ENCODE data around the gene SPANXN2.
"Not testable (repeated sequence)": the region's sequence is repeated elsewhere in the genome, so short reads cannot be mapped to it uniquely, and the experiment has no call there.

Gene SPANXN2, protein sequence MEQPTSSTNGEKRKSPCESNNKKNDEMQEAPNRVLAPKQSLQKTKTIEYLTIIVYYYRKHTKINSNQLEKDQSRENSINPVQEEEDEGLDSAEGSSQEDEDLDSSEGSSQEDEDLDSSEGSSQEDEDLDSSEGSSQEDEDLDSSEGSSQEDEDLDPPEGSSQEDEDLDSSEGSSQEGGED

DNA sequence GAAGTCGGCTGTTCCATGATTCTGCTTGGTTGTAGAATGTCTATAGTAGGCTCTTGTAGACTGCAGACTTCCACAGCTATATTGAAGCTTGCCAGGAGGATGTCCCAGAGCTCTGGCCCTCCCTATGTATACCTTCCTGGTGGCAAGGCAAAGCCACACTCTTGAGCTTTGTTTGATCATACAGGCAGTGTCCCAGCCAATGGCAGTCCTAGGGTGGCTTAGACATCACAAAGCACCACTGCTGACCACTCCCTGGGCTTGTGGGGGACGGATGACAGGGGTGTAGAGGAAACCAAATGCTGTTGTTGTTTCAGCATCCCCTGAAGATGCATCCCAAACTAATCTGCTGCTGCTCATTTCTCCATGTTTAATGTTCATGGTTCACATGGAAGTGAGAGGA lies at the start of gene SPANXN2:
Gene SPANXN2, minus strand, starts transcription at position 101 of the 400 bp plus-strand sequence. Its CDS starts 84 bp downstream, at position 17.
- DNase-seq (ENCODE audit: low read depth, low spot score): not testable (repeated sequence)

DNA sequence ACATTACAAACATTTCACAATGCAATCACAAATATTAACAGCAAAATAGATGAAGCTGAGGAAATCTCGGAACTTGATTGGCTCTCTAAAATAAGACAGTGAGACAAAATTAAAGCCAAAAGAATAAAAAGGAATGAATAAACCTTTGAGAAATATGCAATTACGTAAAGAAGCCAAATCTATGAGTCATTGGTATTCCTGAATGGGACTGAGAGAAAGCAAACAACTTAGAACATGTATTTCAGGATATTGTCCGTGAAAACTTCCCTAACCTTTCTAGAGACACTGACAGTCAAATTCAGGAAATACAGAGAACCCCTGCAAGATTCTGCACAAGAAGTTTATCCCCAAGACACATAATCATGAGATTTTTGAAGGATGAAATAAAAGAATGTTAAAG lies 48.4 kb upstream of the SPANXN2 start:
- no peak for DNase-seq (ENCODE audit: low read depth, low spot score)

DNA sequence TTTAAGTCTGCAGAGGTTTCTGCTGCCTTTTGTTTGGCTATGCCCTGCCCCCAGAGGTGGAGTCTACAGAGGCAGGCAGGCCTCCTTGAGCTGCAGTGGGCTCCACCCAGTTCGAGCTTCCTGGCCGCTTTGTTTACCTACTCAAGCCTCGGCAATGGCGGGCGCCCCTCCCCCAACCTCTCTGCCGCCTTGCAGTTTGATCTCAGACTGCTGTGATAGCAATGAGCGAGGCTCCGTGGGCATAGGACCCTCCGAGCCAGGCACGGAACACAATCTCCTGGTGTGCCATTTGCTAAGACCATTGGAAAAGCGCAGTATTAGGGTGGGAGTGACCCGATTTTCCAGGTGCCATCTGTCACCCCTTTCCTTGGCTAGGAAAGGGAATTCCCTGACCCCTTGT lies 47.2 kb upstream of the SPANXN2 start:
- not testable (repeated sequence) for DNase-seq (ENCODE audit: low read depth, low spot score)

DNA sequence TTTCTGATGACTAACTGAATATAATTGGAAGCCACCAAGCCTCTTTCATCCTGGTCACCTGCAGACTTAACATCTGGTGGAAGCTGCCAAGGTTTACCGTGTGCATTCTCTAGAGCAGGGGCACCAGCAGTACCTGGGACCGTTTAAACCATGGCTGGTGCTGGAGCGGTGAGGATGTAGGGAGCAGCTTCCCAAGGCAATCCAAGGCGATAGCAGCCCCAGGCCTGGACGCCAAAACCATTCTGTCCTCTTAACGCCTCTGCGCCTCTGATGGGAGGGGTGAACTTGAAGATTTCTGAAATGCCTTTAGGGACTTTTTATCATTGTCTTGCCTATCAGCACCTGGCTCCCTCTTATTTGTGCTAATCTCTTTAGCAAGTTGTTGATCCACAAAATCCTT lies 37.3 kb upstream of the SPANXN2 start:
- DNase-seq (ENCODE audit: low read depth, low spot score): no peak

DNA sequence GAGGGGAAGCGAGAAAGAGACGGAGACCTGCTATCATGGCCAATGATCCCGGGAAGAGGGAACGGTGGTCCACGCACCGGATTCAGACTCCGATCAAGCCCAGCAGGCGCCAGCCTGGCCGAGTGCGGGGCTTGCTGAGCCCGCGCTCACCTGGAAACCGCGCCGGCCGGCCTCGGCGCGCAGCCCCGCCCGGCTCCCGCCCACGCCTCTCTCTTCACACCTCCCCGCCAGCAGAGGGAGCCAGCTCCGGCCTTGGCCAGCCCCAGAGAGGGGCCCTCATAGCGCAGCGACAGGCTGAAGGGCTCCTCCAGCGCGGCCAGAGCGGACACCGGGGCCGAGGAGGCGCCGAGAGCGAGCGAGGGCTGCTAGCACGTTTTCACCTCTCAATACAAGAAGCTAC lies 36.8 kb upstream of the SPANXN2 start:
- DNase-seq (ENCODE audit: low read depth, low spot score): no peak

DNA sequence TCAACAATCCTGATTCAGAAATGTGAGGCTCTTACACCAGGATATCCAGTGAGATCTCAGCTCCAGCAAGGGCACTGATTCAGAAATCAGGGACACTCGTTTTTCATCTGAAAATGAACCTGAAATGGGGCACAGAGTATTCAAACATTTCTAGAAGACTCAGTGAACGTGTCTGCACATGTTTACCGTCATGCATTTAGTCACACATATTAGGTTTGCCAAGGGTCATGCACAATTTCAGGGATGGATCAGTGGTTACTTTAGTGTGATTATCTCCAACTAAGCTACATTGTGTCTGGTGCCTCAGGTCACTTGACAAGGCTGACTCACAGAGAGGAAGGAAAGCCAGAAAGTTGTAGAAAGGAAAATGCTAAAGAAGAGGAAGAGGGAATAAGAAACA lies 33.6 kb upstream of the SPANXN2 start:
- DNase-seq (ENCODE audit: low read depth, low spot score): no peak

DNA sequence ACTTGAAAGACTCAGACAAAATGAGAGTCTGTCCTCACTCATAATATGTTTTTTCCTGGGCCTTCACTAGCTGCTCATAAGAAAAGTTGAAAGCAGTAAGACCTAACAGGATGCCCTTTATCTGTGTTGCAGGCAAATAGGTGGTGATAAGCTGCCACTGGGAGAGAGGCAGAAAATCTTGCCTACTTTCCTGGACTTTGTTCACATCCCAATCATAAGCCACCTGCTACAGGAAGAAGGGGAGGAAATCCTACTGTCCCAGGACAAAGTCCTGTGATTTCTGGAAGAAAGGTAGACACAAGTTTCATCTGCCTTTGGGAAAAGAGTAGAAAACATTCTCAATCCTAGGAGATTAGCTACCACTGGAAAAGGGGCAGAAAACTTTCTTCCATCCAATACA lies 13.3 kb upstream of the SPANXN2 start:
- no peak for DNase-seq (ENCODE audit: low read depth, low spot score)

DNA sequence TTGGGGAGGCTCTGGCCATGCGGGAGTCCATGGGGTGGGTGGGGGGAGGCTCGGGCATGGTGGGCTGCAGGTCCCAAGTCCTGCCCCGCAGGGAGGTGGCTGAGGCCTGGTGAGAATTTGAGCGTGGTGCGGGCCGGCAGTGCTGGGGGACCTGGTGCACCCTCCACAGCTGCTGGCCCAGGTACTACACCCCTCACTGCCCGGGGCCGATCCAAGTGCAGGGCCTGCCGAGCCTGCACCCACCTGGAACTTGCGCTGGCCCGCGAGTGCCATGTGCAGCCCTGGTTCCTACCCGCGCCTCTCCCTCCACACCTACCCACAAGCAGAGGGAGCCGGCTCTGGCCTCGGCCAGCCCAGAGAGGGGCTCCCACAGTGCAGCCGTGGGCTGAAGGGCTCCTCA lies 5.7 kb upstream of the SPANXN2 start:
- no peak for DNase-seq (ENCODE audit: low read depth, low spot score)

DNA sequence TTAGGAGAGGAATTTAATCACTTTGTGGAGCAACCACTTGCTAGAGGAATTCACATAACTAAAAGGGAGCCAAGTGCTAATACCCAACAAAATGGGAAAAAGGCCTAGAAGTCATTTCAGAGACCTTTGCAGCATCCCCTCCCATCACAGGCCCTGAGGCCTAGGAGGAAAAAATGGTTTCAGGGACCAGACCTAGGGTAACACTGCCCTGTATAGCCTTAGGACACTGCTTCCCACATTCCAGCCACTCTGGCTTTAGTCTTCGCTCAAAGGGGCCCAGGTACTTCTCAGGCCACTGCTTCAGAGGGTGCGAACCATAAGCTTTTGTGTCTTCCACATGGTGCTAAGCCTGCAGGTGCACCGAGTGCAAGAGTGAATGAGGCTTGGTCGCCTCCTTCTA lies 19.1 kb downstream of the SPANXN2 start:
- no peak for DNase-seq (ENCODE audit: low read depth, low spot score)

DNA sequence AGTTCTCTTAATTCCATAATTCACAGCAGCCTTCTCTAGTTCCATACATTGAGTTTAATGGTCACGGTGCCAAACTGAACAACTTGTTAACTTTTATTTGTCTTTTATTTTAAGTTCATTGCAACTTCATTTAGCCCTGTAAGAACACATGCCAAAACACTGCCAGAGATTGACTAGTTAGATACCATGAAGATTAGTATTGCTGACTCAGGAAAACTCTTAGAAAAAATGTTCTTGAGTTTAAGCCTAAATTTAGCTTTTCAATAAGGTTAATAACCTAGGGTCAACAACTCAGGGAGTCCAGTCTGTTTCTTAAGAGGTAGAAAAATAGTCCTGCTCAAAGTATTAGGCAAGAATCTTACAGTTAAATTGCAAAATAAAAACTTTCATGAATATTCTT lies 25.7 kb downstream of the SPANXN2 start:
- no peak for DNase-seq (ENCODE audit: low read depth, low spot score)

DNA sequence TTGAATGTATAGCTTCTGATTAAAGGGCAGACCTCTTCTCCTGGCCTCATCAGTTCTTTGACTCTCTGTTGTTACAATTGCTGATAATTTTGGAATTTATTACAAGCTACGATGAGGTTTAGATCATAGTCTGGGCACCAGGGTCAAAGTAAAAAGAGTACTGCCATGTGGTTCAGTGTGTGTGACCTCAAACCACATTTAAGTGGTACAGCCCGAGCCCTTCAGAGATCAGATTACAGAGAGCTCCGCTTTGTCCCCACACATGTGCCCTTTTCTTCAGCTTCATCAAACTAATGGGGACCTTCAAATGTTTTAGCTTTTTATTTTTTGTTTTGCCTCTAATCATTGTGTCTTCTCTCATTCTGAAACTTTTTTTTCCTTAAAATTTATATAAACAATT lies 37.1 kb downstream of the SPANXN2 start:
- DNase-seq (ENCODE audit: low read depth, low spot score): no peak

DNA sequence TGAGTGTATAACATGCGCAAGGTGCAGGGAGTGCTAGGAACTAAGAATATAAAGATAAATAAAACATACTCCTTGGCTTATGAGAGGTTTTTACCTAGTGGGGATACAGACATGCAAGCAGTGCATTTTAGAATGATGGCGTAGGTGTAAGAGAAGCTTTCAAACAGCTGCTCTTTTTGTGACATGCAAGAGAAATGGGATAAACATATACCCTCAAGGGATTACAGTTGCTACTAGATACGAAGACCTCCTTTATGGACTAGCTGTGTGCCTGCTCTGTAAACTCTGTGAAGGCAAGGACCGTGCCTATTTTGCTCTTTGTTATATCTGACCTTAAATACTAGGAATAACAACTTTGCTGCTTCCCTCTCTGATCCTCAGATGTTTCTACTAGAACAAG lies 45.6 kb downstream of the SPANXN2 start:
- DNase-seq (ENCODE audit: low read depth, low spot score): no peak

DNA sequence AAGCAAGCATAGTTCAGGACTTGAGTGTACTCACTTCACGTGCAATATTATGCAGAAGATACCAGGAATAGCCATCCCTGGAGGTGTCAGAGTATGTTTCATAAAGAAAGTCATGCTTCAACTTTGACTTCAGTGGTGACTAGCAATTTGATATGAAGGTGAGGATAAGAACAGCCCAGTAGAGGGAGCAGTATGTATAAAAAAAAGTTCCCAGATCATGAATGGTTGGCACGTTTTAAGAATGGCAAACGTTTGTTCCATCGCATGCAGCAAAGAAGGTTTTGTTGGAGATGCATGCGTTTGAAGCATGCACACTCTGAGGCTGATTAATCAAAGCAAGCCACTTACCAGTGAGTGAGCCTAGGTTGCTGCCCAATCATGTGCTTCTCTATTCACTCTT lies 51.2 kb downstream of the SPANXN2 start:
- DNase-seq (ENCODE audit: low read depth, low spot score): no peak

DNA sequence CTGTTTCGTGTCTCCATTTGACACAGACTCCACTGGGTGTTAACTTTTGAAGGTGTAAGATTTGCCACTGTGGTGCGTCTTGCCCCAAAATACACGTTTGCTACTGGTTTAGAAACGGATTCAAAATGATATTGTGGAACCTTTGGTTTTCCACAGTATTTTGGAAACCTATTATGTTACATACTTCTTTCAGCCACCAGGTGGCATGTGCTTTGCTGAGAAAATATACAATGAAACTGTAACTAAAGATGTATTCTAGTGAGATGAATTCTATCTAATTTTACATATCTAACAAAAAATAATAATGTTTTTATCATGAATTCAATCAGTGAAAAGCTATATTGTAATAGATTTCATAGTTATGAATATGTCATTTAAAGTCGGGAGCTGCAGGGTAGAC lies 56.2 kb downstream of the SPANXN2 start:
- DNase-seq (ENCODE audit: low read depth, low spot score): no peak

DNA sequence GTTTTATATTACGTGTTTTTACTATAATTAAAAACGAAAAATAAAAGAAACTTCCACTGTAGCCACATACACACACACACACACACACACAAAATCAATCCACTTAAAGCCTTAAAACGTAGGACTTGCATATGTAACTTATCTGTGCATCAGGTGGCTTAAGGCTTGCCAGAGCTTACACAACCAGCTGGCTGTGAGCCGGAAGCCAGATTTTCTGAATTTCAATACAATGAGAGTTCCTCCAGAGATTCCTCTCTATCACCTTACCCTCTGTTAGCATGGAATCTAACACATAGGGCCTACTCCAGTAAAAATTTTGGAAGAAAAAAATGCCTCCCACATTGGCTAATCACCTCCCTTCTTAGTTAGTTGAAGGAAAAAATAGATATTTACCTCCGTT lies 56.8 kb downstream of the SPANXN2 start:
- DNase-seq (ENCODE audit: low read depth, low spot score): no peak
